ENCODE measurements around the gene PPP1R27.

DNA sequence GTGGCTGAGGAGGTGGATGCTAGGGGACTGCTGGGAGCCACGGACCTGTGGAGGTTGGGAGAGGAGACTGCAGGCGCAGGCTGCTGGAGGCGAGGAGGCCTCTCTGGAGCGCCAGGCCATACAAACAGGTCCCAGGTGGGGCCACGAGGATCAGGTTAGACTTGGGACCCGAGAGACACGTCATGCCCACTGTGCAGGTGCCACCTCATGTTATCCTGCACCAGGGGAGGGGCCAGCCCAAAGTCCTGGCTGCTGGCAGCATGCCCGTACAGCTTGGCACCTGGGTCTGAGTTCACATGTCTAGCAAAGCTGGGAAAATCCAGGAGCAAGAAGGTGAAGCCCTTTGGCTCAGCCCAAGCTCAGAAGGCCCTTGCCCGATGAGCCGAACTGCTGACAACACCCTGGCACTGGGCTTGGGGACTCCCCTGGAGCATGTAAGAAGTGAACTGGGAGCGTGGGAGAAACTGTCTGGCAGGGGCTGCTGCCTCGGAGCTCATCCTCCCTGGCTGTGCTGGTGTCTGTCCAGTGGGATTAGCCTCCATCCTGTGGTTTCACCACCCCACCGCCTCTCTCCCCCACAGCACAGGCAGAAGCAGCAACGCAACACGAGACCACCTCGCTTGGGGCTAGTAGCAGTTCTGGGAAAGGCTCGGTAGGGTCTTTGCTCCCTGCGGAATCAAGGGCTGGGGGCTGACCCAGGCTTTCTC is 31.0 kb upstream of the PPP1R27 start:
- TF ChIP-seq POLR2A (IDR thresholded peaks at IDR 0.05): no peak
- TF ChIP-seq, protein P1, sequence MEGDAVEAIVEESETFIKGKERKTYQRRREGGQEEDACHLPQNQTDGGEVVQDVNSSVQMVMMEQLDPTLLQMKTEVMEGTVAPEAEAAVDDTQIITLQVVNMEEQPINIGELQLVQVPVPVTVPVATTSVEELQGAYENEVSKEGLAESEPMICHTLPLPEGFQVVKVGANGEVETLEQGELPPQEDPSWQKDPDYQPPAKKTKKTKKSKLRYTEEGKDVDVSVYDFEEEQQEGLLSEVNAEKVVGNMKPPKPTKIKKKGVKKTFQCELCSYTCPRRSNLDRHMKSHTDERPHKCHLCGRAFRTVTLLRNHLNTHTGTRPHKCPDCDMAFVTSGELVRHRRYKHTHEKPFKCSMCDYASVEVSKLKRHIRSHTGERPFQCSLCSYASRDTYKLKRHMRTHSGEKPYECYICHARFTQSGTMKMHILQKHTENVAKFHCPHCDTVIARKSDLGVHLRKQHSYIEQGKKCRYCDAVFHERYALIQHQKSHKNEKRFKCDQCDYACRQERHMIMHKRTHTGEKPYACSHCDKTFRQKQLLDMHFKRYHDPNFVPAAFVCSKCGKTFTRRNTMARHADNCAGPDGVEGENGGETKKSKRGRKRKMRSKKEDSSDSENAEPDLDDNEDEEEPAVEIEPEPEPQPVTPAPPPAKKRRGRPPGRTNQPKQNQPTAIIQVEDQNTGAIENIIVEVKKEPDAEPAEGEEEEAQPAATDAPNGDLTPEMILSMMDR (IDR thresholded peaks at IDR 0.05): no peak
- peak in 1 of 2 donors; percentile 17 for TF ChIP-seq POLR2AphosphoS5 (IDR thresholded peaks at IDR 0.05; ENCODE audit: insufficient read depth in 1 of 2, low read depth in 1 of 2)

Data from vagina (tissue), 2 donors.